ENCODE measurements around the gene MBTPS2.

DNA sequence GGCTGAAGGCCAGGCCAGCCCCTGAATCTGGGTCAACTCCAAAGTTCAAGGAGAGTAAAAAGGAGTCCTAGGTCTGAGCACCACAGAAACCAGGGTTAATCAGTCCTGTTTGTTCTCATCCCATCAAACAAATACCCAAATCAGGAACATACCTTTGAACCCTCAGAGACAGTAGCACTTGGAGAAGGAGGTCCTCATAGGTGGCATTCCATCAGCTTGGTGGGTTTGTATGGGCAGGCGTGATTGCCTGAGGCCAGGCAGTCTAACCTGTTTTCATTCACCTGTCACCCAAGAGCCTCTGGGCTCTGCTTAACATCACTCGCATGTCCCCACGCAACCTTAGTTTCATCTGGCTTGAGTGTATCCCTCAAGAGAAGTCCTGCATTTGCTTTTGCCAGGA lies 17.5 kb upstream of the MBTPS2 start:
- TF ChIP-seq GATA2 (IDR thresholded peaks at IDR 0.05; ENCODE audit: low read depth, low read length) (no peak), GATA3 (IDR thresholded peaks at IDR 0.05; ENCODE audit: low read depth, low read length) (no peak)

All from SH-SY5Y (cell line).